Measurements from ENCODE around the gene SLC16A5. TPM values are rescaled to one million over a fixed set of nuclear protein-coding genes. Genes with fewer than 3 reads are reported as not detected.

Gene SLC16A5
- total and polyA plus RNA-seq, 2 donors from 2014 or later, result 28.4 to 184 TPM

GRCh38 chr17:75049057-75049456, 38.7 kb upstream of the SLC16A5 start:
- no peak for TF ChIP-seq CTCF (IDR thresholded peaks at IDR 0.05; ENCODE audit: borderline replicate concordance, extremely low read depth, insufficient read depth)
- Histone ChIP-seq H3K4me3 (ENCODE audit: low read length in 3 of 3) (no peak overlapping the region), H3K27ac (ENCODE audit: low read depth in 2 of 2, low read length in 2 of 2) (no peak overlapping the region), H3K9me3 (ENCODE audit: control insufficient read depth in 2 of 3, insufficient read depth in 1 of 3, low read length in 3 of 3) (no peaks in the 10 kb centered on the region), H3K27me3 (ENCODE audit: control insufficient read depth, insufficient read depth, low read length) (no peaks in the 10 kb centered on the region), H3K36me3 (ENCODE audit: control insufficient read depth in 2 of 3, insufficient read depth in 3 of 3, low read length in 3 of 3) (peaks cover 0 to 7% (median 3%) of the 10 kb centered on the region in 3 donors), H3K4me1 (ENCODE audit: control insufficient read depth in 2 of 3, insufficient read depth in 2 of 3, low read depth in 1 of 3, low read length in 3 of 3) (peaks cover 0 to 10% (median 6%) of the 10 kb centered on the region in 3 donors), H3K9ac (ENCODE audit: low read length in 3 of 3) (no peak overlapping the region)
- no peak for FAIRE-seq
- no peak for DNase-seq
- intact Hi-C loops (cut with DNase I), result no loop called here

- TF ChIP-seq CTCF (IDR thresholded peaks at IDR 0.05; ENCODE audit: borderline replicate concordance, extremely low read depth, insufficient read depth), result no peak
- Histone ChIP-seq H3K27ac (ENCODE audit: low read depth in 2 of 2, low read length in 2 of 2) (no peak overlapping the region), H3K4me1 (ENCODE audit: control insufficient read depth in 2 of 3, insufficient read depth in 2 of 3, low read depth in 1 of 3, low read length in 3 of 3) (peaks cover 0 to 10% (median 6%) of the 10 kb centered on the region in 3 donors), H3K27me3 (ENCODE audit: control insufficient read depth, insufficient read depth, low read length) (no peaks in the 10 kb centered on the region), H3K9me3 (ENCODE audit: control insufficient read depth in 2 of 3, insufficient read depth in 1 of 3, low read length in 3 of 3) (no peaks in the 10 kb centered on the region), H3K36me3 (ENCODE audit: control insufficient read depth in 2 of 3, insufficient read depth in 3 of 3, low read length in 3 of 3) (peaks cover 2 to 7% (median 3%) of the 10 kb centered on the region in 3 donors), H3K9ac (ENCODE audit: low read length in 3 of 3) (no peak overlapping the region), H3K4me3 (ENCODE audit: low read length in 3 of 3) (no peak overlapping the region)
- no peak for FAIRE-seq
- intact Hi-C loops (cut with DNase I), result no loop called here
- no peak for DNase-seq
Observed at GRCh38 chr17:75049706-75050105, 38.0 kb upstream of the SLC16A5 start.

GRCh38 chr17:75051941-75052340, 35.8 kb upstream of the SLC16A5 start:
- peaks cover 2 to 13% (median 3%) of the 10 kb centered on the region in 3 donors for H3K36me3 ChIP-seq (ENCODE audit: control insufficient read depth in 2 of 3, insufficient read depth in 3 of 3, low read length in 3 of 3)

More at GRCh38 chr17:75051941-75052340, 35.8 kb upstream of the SLC16A5 start:
- no peak for TF ChIP-seq CTCF (IDR thresholded peaks at IDR 0.05; ENCODE audit: borderline replicate concordance, extremely low read depth, insufficient read depth)
- H3K9me3 ChIP-seq (ENCODE audit: control insufficient read depth in 2 of 3, insufficient read depth in 1 of 3, low read length in 3 of 3), result no peaks in the 10 kb centered on the region
- H3K4me1 ChIP-seq (ENCODE audit: control insufficient read depth in 2 of 3, insufficient read depth in 2 of 3, low read depth in 1 of 3, low read length in 3 of 3), result peaks cover 0 to 10% (median 6%) of the 10 kb centered on the region in 3 donors
- H3K9ac ChIP-seq (ENCODE audit: low read length in 3 of 3), result no peak overlapping the region
- intact Hi-C loops (cut with DNase I), result no loop called here
- DNase-seq (no peak), FAIRE-seq (no peak)
- no peaks in the 10 kb centered on the region for H3K27me3 ChIP-seq (ENCODE audit: control insufficient read depth, insufficient read depth, low read length)
- H3K4me3 ChIP-seq (ENCODE audit: low read length in 3 of 3), result no peak overlapping the region
- H3K27ac ChIP-seq (ENCODE audit: low read depth in 2 of 2, low read length in 2 of 2), result no peak overlapping the region
